GM19395 (cell line): Measurements from ENCODE around the gene AMH.

ENCODE experiments used
- ATAC-seq: cut with Tn5 transposase; IDR thresholded peaks from one replicate; pipeline ENCODE4 v1.9.1; 2021; ENCODE audit warnings: mild to moderate bottlenecking, moderate library complexity; ENCODE audit not compliant: unreplicated experiment

Gene AMH

GRCh38 chr19:2219726-2220125 lies 29.4 kb upstream of the AMH start:
- ATAC-seq = no peak

GRCh38 chr19:2221250-2221831 lies 27.8 kb upstream of the AMH start:
- ATAC-seq = no peak

GRCh38 chr19:2221918-2222317 lies 27.2 kb upstream of the AMH start:
- ATAC-seq = no peak

- ATAC-seq = no peak
Observed at GRCh38 chr19:2223391-2223790, 25.7 kb upstream of the AMH start.

- no peak for ATAC-seq
Observed at GRCh38 chr19:2223959-2224358, 25.2 kb upstream of the AMH start.

GRCh38 chr19:2224754-2225349 lies 24.3 kb upstream of the AMH start:
- ATAC-seq = no peak

- ATAC-seq = no peak
Observed at GRCh38 chr19:2225415-2226050, 23.6 kb upstream of the AMH start.

- no peak for ATAC-seq
Observed at GRCh38 chr19:2226051-2226839, 22.9 kb upstream of the AMH start.

GRCh38 chr19:2226840-2227360 lies 22.2 kb upstream of the AMH start:
- ATAC-seq = no peak

GRCh38 chr19:2227415-2228156 lies 21.5 kb upstream of the AMH start:
- no peak for ATAC-seq

- ATAC-seq = no peak
Observed at GRCh38 chr19:2228157-2229030, 20.7 kb upstream of the AMH start.

GRCh38 chr19:2229103-2230032 lies 19.8 kb upstream of the AMH start:
- no peak for ATAC-seq

- no peak for ATAC-seq
Observed at GRCh38 chr19:2230033-2230531, 19.0 kb upstream of the AMH start.

- ATAC-seq = no peak
Observed at GRCh38 chr19:2230807-2231533, 18.2 kb upstream of the AMH start.

- no peak for ATAC-seq
Observed at GRCh38 chr19:2231621-2232221, 17.4 kb upstream of the AMH start.

- no peak for ATAC-seq
Observed at GRCh38 chr19:2232286-2233151, 16.6 kb upstream of the AMH start.
